ENCODE data around the gene MUC12.

MUC12 gene

DNA sequence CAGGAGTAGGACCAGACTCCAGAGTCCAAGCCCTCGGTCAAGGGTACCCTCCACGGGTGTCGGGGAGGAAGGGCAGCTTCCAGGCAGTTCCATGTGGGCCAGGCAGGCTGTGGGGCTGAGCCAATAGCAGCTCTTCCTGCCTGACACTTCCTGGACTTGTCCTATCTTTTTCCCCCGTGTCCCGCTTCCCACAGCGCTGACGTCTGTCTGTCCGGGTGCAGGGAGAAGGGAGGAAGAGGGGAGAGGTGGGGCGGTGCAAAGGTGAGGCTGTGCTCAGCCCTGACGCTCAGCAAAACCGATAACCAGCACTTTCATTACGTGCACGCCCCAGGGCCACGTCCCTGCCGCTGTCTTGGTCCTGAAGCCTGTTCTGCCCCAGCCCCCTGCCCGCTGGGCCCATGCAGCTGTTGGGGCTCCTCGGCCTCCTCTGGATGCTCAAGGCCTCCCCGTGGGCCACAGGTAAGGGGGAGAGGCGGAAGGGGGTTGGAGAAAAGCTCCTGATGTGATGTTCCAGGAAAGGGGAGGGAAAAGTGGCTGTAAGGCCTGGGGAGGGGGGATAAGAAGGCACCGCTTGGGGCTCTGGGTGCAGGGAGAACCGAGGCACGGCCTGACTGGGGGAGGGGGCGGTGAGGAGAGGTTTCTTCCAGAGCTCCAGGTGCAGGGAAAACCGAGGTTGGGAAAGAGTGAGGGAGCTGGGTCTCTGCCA, 20.0 kb upstream of the MUC12 start, which contains the start of gene MUC3A:
TSS of gene MUC3A (plus strand) at position 308 of the 706 bp plus-strand sequence. CDS start at position 399, 91 bp downstream.
- ATAC-seq = no peak
- no peak within 1 kb of the TSS for H3K4me3 Mint-ChIP-seq
- no peaks in the 10 kb centered on the region for H3K9me3 Mint-ChIP-seq
- H3K36me3 Mint-ChIP-seq = no peaks in the 10 kb centered on the region
- H3K4me1 Mint-ChIP-seq = no peaks in the 10 kb centered on the region
- H3K27ac Mint-ChIP-seq = no peak within 1 kb of the TSS
- peaks cover 34% of the 10 kb centered on the region for H3K27me3 Mint-ChIP-seq

DNA sequence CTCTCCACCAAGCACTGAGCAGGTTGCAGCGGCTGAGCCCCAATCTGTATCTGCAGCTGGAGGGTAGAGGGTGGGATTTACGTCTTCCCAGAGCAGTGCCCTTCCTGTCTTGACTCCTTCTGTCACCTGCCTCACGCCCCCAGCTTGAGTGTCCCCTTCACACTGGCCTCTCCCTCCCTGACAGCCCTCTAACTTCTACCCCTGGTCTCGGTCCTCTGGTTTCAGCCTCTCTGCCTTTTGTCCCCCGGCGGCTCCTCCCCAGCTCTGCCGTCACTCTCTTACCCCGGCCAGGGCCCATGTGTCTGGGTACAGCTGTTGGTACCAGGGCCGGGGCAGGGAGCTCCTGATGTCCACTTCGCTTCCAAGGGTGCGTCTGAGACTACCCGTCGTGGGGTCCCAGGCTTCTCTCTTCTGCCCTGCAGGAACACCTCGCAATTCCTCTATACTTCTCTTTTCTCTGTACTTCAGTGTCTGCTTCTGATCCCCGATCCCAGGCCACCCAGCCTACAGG, 19.4 kb upstream of the MUC12 start:
- Mint-ChIP-seq H3K4me3 (no peak overlapping the region), H3K4me1 (no peaks in the 10 kb centered on the region), H3K36me3 (no peaks in the 10 kb centered on the region), H3K27ac (no peak overlapping the region), H3K27me3 (peaks cover 28% of the 10 kb centered on the region), H3K9me3 (no peaks in the 10 kb centered on the region)
- ATAC-seq = no peak

DNA sequence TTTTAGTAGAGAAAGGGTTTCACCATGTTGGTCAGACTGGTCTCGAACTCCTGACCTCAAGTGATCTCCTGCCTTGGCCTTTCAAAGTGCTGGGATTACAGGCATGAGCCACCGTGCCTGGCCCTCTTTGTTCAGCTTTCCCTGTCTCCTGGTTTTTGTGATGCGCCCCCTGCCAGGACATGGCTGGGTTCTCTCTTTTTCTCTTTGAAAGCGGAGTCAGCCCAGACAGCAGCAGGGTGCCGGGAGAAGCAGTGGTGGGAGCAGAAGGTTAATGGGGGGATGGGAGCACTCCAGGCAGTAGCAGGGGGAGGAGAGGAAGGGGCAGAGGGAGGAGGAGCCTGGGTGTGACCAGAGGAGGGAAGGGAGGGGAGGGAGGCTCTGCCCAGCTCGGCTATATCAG, 18.2 kb upstream of the MUC12 start:
- H3K27ac Mint-ChIP-seq = no peak overlapping the region

DNA sequence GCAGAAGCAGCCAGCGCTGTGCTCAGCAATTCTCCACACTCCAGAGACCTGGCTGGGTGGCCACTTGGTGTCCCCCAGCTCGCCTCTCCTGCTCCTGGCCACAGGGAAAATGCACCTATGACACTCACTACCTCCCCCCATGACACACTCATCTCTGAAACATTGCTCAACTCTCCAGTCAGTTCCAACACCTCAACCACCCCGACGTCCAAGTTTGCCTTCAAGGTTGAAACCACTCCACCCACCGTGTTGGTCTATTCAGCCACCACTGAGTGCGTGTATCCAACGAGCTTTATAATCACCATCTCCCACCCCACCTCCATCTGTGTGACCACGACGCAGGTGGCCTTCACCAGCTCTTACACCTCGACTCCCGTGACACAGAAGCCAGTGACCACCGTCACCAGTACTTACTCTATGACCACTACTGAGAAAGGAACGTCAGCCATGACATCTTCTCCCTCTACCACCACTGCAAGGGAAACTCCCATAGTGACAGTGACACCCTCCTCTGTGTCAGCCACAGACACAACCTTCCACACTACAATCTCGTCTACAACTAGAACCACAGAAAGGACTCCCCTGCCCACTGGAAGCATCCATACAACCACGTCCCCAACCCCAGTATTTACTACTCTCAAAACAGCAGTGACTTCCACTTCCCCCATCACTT, 17.3 kb upstream of the MUC12 start:
- Mint-ChIP-seq H3K27me3 (peaks cover 10% of the 10 kb centered on the region), H3K4me3 (no peak overlapping the region), H3K9me3 (no peaks in the 10 kb centered on the region), H3K27ac (no peak overlapping the region), H3K36me3 (no peaks in the 10 kb centered on the region), H3K4me1 (no peaks in the 10 kb centered on the region)
- ATAC-seq = no peak

More for the DNA sequence above, 18.2 kb upstream of the MUC12 start:
- no peaks in the 10 kb centered on the region for H3K4me1 Mint-ChIP-seq
- ATAC-seq = no peak
- H3K36me3 Mint-ChIP-seq = no peaks in the 10 kb centered on the region
- peaks cover 17% of the 10 kb centered on the region for H3K27me3 Mint-ChIP-seq
- H3K4me3 Mint-ChIP-seq = no peak overlapping the region
- H3K9me3 Mint-ChIP-seq = no peaks in the 10 kb centered on the region

DNA sequence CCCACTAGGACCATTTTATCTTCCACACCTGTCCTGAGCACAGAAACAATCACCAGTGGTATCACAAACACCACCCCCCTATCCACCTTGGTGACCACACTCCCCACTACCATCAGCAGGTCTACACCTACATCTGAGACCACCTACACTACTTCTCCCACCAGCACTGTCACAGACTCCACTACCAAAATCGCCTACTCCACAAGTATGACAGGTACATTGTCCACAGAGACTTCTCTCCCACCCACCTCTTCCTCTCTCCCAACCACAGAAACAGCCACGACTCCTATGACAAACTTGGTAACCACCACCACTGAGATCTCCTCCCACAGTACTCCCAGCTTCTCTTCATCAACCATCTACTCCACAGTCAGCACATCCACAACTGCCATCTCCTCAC, 16.7 kb upstream of the MUC12 start:
- no peak overlapping the region for H3K4me3 Mint-ChIP-seq
- H3K4me1 Mint-ChIP-seq = no peaks in the 10 kb centered on the region
- no peak for ATAC-seq
- no peaks in the 10 kb centered on the region for H3K9me3 Mint-ChIP-seq
- H3K36me3 Mint-ChIP-seq = no peaks in the 10 kb centered on the region
- no peak overlapping the region for H3K27ac Mint-ChIP-seq
- peaks cover 10% of the 10 kb centered on the region for H3K27me3 Mint-ChIP-seq

DNA sequence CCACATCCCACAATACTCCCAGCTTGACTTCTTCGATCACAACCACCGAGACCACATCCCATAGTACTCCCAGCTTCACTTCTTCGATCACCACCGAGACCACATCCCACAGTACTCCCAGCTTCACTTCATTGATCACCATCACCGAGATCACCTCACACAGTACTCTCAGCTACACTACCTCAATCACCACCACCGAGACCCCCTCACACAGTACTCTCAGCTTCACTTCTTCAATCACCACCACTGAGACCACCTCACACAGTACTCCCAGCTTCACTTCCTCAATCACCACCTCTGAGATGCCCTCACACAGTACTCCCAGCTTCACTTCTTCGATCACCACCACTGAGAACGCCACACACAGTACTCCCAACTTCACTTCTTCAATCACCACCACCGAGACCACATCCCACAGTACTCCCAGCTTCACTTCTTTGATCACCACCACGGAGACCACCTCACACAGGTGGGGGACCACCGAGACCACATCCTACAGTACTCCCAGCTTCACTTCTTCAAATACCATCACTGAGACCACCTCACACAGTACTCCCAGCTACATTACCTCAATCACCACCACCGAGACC, 11.4 kb upstream of the MUC12 start:
- no peak overlapping the region for H3K4me3 Mint-ChIP-seq
- H3K36me3 Mint-ChIP-seq = no peaks in the 10 kb centered on the region
- no peak overlapping the region for H3K27ac Mint-ChIP-seq
- H3K27me3 Mint-ChIP-seq = peaks cover 7% of the 10 kb centered on the region
- no peak for ATAC-seq
- H3K4me1 Mint-ChIP-seq = no peaks in the 10 kb centered on the region
- no peaks in the 10 kb centered on the region for H3K9me3 Mint-ChIP-seq

DNA sequence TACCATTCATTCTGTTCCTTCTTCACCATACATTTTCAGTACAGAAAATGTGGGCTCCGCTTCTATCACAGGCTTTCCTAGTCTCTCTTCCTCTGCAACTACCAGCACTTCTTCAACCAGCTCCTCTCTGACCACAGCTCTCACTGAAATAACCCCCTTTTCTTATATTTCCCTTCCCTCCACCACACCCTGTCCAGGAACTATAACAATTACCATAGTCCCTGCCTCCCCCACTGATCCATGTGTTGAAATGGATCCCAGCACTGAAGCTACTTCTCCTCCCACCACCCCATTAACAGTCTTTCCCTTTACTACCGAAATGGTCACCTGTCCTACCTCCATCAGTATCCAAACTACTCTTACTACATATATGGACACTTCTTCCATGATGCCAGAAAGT, 9.5 kb upstream of the MUC12 start:
- Mint-ChIP-seq H3K4me3 (no peak overlapping the region), H3K27me3 (peaks cover 26% of the 10 kb centered on the region), H3K36me3 (no peaks in the 10 kb centered on the region), H3K27ac (no peak overlapping the region), H3K9me3 (no peaks in the 10 kb centered on the region), H3K4me1 (no peaks in the 10 kb centered on the region)
- no peak for ATAC-seq

DNA sequence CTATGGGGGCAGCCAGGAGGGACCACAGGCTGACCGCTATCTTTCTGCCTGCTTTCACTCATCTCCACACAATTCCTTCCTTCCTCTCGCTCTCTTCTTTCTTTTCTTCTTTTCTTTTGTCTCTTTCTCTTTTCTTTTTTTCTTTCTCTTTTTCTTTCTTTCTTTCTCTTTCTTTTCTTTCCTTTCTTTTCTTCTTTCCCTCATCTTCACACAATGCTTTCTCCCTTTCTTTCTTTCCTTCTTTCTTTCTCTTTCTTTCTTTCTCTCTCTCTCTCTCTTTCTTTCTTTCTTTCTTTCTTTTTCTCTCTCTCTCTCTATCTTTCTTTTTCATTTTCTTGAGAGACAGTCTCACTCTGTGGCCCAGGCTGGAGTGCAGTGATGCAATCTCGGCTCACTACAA, 6.8 kb upstream of the MUC12 start:
- ATAC-seq = no peak
- Mint-ChIP-seq H3K9me3 (no peaks in the 10 kb centered on the region), H3K36me3 (no peaks in the 10 kb centered on the region), H3K27ac (no peak overlapping the region), H3K27me3 (peaks cover 52% of the 10 kb centered on the region), H3K4me1 (peaks cover 18% of the 10 kb centered on the region), H3K4me3 (no peak overlapping the region)

DNA sequence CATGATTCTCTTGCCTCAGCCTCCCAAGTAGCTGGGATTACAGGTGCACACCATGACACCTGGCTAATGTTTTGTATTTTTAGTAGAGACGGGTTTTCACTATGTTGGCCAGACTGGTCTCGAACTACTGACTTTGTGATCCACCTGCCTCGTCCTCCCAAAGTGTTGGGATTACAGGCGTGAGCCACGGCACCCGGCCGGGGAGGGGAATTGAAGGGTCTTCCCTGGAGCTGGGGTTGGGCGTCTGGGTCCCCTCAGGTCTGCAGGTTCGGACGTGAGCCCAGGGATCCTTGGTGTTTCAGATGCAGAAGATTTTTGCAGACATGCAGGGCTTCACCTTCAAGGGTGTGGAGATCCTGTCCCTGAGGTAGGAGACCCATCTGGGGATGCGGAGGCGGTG, 6.0 kb upstream of the MUC12 start:
- Mint-ChIP-seq H3K27ac (no peak overlapping the region), H3K9me3 (no peaks in the 10 kb centered on the region), H3K4me1 (peaks cover 22% of the 10 kb centered on the region), H3K27me3 (peaks cover 60% of the 10 kb centered on the region), H3K36me3 (no peaks in the 10 kb centered on the region), H3K4me3 (no peak overlapping the region)
- no peak for ATAC-seq

DNA sequence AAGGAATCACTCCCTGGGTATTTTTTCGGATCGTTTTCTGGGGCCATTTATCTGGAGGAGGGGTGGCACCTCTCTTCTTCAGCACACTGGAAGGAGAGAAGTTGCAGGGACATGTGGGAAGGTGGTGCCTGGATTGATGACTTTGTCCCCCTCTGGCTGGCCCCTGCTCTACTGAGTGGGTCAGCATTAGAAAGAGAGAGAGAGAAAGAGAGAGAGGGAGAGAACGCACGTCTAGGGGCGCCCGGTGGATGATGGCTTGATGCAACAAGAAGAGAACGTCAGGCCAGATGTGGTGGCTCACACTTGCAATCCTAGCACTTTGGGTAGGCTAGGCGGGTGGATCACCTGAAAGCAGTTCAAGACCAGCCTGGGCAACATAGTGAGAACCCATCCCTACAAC, 5.5 kb upstream of the MUC12 start:
- peaks cover 65% of the 10 kb centered on the region for H3K27me3 Mint-ChIP-seq
- H3K4me3 Mint-ChIP-seq = no peak overlapping the region
- H3K27ac Mint-ChIP-seq = no peak overlapping the region
- no peak for ATAC-seq
- no peaks in the 10 kb centered on the region for H3K9me3 Mint-ChIP-seq
- H3K36me3 Mint-ChIP-seq = no peaks in the 10 kb centered on the region
- peaks cover 22% of the 10 kb centered on the region for H3K4me1 Mint-ChIP-seq

DNA sequence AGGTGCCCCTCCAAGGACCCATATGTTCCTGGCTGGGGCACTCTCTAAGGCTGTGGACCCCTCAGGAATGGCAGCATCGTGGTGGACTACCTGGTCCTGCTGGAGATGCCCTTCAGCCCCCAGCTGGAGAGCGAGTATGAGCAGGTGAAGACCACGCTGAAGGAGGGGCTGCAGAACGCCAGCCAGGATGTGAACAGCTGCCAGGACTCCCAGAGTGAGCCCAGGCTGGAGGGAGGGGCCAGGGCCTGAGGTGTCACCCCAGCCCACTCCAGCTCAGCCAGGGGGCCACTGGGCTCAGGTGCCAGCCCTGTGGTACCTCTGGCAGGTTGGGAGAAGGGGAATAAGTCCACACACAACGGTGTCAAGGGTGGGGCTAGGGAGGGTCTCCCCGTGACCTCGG, 4.7 kb upstream of the MUC12 start:
- no peaks in the 10 kb centered on the region for H3K36me3 Mint-ChIP-seq
- H3K4me1 Mint-ChIP-seq = peaks cover 22% of the 10 kb centered on the region
- H3K4me3 Mint-ChIP-seq = no peak overlapping the region
- no peak for ATAC-seq
- peaks cover 73% of the 10 kb centered on the region for H3K27me3 Mint-ChIP-seq
- H3K27ac Mint-ChIP-seq = no peak overlapping the region
- H3K9me3 Mint-ChIP-seq = no peaks in the 10 kb centered on the region

DNA sequence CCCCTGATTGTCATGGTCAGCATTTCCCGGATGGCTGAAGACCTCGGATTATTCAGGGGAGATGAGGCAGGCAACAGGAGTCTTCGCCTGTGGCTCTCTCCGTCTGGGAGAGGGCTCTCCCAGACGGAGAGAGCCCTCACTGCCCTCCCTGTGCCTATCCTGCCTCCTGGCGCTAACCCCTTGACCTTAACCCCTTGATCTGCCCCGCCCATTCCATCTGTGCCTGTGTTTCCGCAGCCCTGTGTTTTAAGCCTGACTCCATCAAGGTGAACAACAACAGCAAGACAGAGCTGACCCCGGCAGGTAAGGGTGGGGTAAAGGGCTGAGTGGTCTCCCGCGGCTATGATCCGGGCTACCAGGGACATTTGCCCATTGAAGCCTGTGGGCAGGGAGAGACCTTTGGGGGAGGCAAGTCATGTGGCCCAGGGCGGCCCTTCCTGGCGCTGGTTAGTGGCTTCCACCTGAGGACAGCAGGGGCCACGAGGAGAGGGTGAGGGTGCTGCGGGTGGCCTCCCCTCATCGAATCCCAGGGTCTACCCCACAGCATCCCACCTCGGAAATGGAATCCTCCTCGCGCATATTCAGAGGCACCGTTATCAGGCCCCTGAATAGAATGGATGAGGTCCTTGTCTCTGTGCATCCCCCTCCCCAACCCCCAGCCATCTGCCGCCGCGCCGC, 4.2 kb upstream of the MUC12 start:
- no peak overlapping the region for H3K27ac Mint-ChIP-seq

DNA sequence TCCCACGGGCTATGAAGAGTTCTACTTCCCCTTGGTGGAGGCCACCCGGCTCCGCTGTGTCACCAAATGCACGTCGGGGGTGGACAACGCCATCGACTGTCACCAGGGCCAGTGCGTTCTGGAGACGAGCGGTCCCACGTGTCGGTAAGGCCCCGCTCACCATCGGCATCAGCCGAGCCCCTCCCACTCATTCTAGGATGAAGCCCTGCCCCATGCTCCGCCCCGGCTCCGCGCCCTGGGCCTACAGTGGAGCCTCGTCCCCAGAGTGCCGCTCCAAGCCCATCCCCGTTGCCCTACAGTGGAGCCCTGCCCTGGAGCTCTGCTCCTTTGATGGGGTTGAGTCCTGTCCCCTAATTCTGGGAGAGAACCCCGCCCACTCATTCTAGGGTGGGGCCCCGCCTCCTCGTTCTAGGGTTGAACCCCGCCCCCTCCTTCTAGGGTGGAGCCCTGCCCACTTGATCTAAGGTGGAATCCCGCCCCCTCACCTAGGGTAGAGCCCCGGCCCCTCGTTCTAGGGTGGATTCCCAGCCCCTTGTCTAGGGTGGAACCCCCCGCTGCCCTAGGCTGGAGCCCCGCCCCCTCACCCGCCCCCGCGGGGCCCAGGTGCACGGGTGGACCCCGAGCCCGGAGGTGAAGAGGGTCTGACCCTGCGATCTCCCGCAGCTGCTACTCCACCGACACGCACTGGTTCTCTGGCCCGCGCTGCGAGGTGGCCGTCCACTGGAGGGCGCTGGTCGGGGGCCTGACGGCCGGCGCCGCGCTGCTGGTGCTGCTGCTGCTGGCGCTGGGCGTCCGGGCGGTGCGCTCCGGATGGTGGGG, 3.4 kb upstream of the MUC12 start:
- no peaks in the 10 kb centered on the region for H3K9me3 Mint-ChIP-seq
- peaks cover 84% of the 10 kb centered on the region for H3K27me3 Mint-ChIP-seq
- no peak overlapping the region for H3K27ac Mint-ChIP-seq
- peak overlapping the region; percentile 70 for H3K4me3 Mint-ChIP-seq
- H3K36me3 Mint-ChIP-seq = no peaks in the 10 kb centered on the region
- H3K4me1 Mint-ChIP-seq = peaks cover 22% of the 10 kb centered on the region
- peak; percentile 44 for ATAC-seq

More for the DNA sequence above, 4.2 kb upstream of the MUC12 start:
- H3K9me3 Mint-ChIP-seq = no peaks in the 10 kb centered on the region
- peaks cover 78% of the 10 kb centered on the region for H3K27me3 Mint-ChIP-seq
- H3K4me1 Mint-ChIP-seq = peaks cover 22% of the 10 kb centered on the region
- H3K4me3 Mint-ChIP-seq = no peak overlapping the region
- ATAC-seq = no peak
- no peaks in the 10 kb centered on the region for H3K36me3 Mint-ChIP-seq

DNA sequence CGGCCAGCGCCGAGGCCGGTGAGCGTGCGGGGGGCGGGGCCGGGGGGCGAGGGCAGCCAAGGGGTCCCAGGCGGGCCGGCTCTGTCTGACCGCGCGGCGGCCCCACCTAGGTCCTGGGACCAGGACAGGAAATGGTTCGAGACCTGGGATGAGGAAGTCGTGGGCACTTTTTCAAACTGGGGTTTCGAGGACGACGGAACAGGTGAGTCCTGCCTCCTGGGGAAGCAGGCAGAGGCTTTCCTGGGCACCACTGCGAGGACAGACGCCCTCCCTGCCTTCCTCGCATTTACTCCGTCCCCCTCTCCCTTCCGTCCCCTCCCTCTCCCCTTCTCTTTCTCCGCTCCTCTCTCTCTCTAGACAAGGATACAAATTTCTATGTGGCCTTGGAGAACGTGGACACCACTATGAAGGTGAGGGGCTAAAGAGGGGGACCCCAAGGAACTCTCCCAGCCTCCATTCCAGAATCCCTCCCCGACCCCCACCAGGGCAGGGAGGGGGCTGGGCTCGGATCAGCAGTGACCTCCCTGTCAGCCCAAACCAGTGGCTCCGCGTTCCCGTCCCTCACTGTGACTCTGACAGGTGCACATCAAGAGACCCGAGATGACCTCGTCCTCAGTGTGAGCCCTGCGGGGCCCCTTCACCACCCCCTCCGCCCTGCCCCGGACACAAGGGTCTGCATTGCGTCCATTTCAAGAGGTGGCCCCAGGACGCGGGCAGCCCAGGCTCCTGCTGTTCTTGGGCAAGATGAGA, 2.6 kb upstream of the MUC12 start:
- no peaks in the 10 kb centered on the region for H3K9me3 Mint-ChIP-seq
- peaks cover 84% of the 10 kb centered on the region for H3K27me3 Mint-ChIP-seq
- no peak overlapping the region for H3K27ac Mint-ChIP-seq
- no peaks in the 10 kb centered on the region for H3K36me3 Mint-ChIP-seq
- ATAC-seq = peak; percentile 1
- peak overlapping the region; percentile 47 for H3K4me3 Mint-ChIP-seq
- H3K4me1 Mint-ChIP-seq = peaks cover 22% of the 10 kb centered on the region

Measured in stimulated activated memory B cell treated with anti-CD40 and anti-IgM and Interleukin-4, amounts not matched to agents 10 μg/mL and 1 μg/mL and 100 μg/mL, for 72 hours (primary cell).